Natural killer cell (primary cell): ENCODE data around the gene IQCK. TPM values are rescaled to one million over a fixed set of nuclear protein-coding genes. Genes with fewer than 3 reads are reported as not detected.

Experiments
- ATAC-seq, 3 donors: fragments of 150-1000 bp in 2 of 3; fragments of 200-7000 bp in 1 of 3; cut with Tn5 transposase; 1 replicate in 1 of 3; 2 replicates in 2 of 3; pipeline ENCODE4 v1.10.0; 2021; ENCODE audit warnings: mild to moderate bottlenecking in 2 of 3, moderate library complexity in 2 of 3
- DNase-seq, 2 donors: peaks; one replicate each; pipeline versions ENCODE4 v3.0.0 to v3.0.0-alpha.2; 2013 to 2021; ENCODE audit warnings: mixed read lengths in 1 of 2
- H3K27ac ChIP-seq: one replicate; pipeline ENCODE4 v1.5.1; 2013; ENCODE audit warnings: mild to moderate bottlenecking, low read length
- H3K27me3 ChIP-seq: one replicate; pipeline ENCODE4 v1.6.1; 2013; ENCODE audit warnings: low read length; ENCODE audit not compliant: control insufficient read depth, insufficient read depth
- H3K36me3 ChIP-seq: one replicate; pipeline ENCODE4 v1.6.1; 2013; ENCODE audit warnings: low read length; ENCODE audit not compliant: control insufficient read depth, insufficient read depth
- H3K4me1 ChIP-seq: one replicate; pipeline ENCODE4 v1.6.1; 2013; ENCODE audit warnings: low read length; ENCODE audit not compliant: control insufficient read depth, insufficient read depth
- H3K4me3 ChIP-seq: one replicate; pipeline ENCODE4 v1.5.1; 2013; ENCODE audit warnings: low read length
- H3K9me3 ChIP-seq: one replicate; pipeline ENCODE4 v1.6.1; 2013; ENCODE audit warnings: low read length; ENCODE audit not compliant: control insufficient read depth, insufficient read depth
- H3K27ac Mint-ChIP-seq, 2 donors: one replicate each; pipeline ENCODE4 v1.8.0; 2022; ENCODE audit warnings: mild to moderate bottlenecking in 2 of 2, mixed read lengths in 2 of 2, moderate library complexity in 1 of 2
- H3K27me3 Mint-ChIP-seq, 2 donors: one replicate each; pipeline ENCODE4 v1.8.0; 2022; ENCODE audit warnings: low read depth in 2 of 2, mixed read lengths in 2 of 2
- H3K36me3 Mint-ChIP-seq: one replicate; pipeline ENCODE4 v1.8.0; 2022; ENCODE audit warnings: mixed read lengths
- H3K4me1 Mint-ChIP-seq, 2 donors: one replicate each; pipeline ENCODE4 v1.8.0; 2022; ENCODE audit warnings: mixed read lengths in 2 of 2
- H3K4me3 Mint-ChIP-seq: one replicate; pipeline ENCODE4 v1.8.0; 2022; ENCODE audit warnings: mild to moderate bottlenecking, moderate library complexity, mixed read lengths
- H3K9me3 Mint-ChIP-seq, 2 donors: one replicate each; pipeline ENCODE4 v1.8.0; 2022; ENCODE audit warnings: mixed read lengths in 2 of 2
- CTCF ChIP-seq: fragments of 200-600 bp; IDR thresholded peaks from one replicate; pipeline ENCODE4 v1.8.0; 2022; ENCODE audit warnings: antibody characterized with exemption
- WGBS: methylation state at CpG from one replicate; pipeline ENCODE4 v1.1.7; 2013; ENCODE audit warnings: missing lambda C conversion rate; ENCODE audit not compliant: insufficient coverage; 5-methylcytosine and 5-hydroxymethylcytosine counted together
- intact Hi-C: fragments of 100-400 bp; cut with micrococcal nuclease; formaldehyde crosslinking; loops from one replicate; pipeline ENCODE4 v1.14.2; 2022
- total RNA-seq, 4 donors: library from RNA; stranded (reverse); fragments of 120-200 nt in 1 of 4; gene quantifications; one replicate each; pipeline versions ENCODE4 v1.2.3 to v1.2.4, GENCODE V29; 2013 to 2022

IQCK gene
- total RNA-seq, 3 donors from 2014 or later (not counting 1 experiment from before 2014, with no cell fraction given): 0.38 to 1.8 (median 0.68) TPM

GRCh38 chr16:19749571-19750080 is 31.6 kb downstream of the IQCK start:
- TF ChIP-seq CTCF: no peak
- Histone ChIP-seq H3K36me3 (no peaks in the 10 kb centered on the region), H3K27ac (no peak overlapping the region), H3K4me3 (no peak overlapping the region), H3K9me3 (no peaks in the 10 kb centered on the region), H3K27me3 (no peaks in the 10 kb centered on the region), H3K4me1 (no peaks in the 10 kb centered on the region)
- no peak overlapping the region for H3K4me3 Mint-ChIP-seq
- DNase-seq (no peak), ATAC-seq (no peak)
- no peak overlapping the region for H3K27ac Mint-ChIP-seq
- H3K4me1 Mint-ChIP-seq: no peaks in the 10 kb centered on the region
- intact Hi-C loops: no loop called here
- H3K27me3 Mint-ChIP-seq: peaks cover 0 to 4% of the 10 kb centered on the region in 2 donors
- no peaks in the 10 kb centered on the region for H3K36me3 Mint-ChIP-seq
- no peaks in the 10 kb centered on the region for H3K9me3 Mint-ChIP-seq
- WGBS: 93% methylated on average over 2 of the region's 4 CpGs

- no peak for TF ChIP-seq CTCF
- no peak overlapping the region for H3K4me3 ChIP-seq
- Mint-ChIP-seq H3K27ac (no peak overlapping the region), H3K9me3 (no peaks in the 10 kb centered on the region), H3K36me3 (no peaks in the 10 kb centered on the region), H3K4me3 (no peak overlapping the region), H3K27me3 (peaks cover 0 to 4% of the 10 kb centered on the region in 2 donors), H3K4me1 (no peaks in the 10 kb centered on the region)
- no peaks in the 10 kb centered on the region for H3K36me3 ChIP-seq
- WGBS: 91% methylated on average over 6 of the region's 6 CpGs
- intact Hi-C loops: no loop called here
- H3K27ac ChIP-seq: no peak overlapping the region
- no peaks in the 10 kb centered on the region for H3K4me1 ChIP-seq
- no peaks in the 10 kb centered on the region for H3K27me3 ChIP-seq
- no peaks in the 10 kb centered on the region for H3K9me3 ChIP-seq
- ATAC-seq (no peak), DNase-seq (no peak)
Measured at GRCh38 chr16:19751478-19752385, 33.7 kb downstream of the IQCK start.

GRCh38 chr16:19753815-19754643 is 36.0 kb downstream of the IQCK start:
- intact Hi-C loops: no loop called here
- Histone ChIP-seq H3K4me1 (no peaks in the 10 kb centered on the region), H3K4me3 (no peak overlapping the region), H3K27me3 (no peaks in the 10 kb centered on the region), H3K36me3 (no peaks in the 10 kb centered on the region), H3K9me3 (no peaks in the 10 kb centered on the region), H3K27ac (no peak overlapping the region)
- ATAC-seq (no peak), DNase-seq (no peak)
- no peaks in the 10 kb centered on the region for H3K4me1 Mint-ChIP-seq
- no peaks in the 10 kb centered on the region for H3K9me3 Mint-ChIP-seq
- peaks cover 3 to 9% of the 10 kb centered on the region in 2 donors for H3K27me3 Mint-ChIP-seq
- no peak overlapping the region for H3K4me3 Mint-ChIP-seq
- 80% methylated on average over 11 of the region's 12 CpGs for WGBS
- H3K36me3 Mint-ChIP-seq: no peaks in the 10 kb centered on the region
- no peak overlapping the region for H3K27ac Mint-ChIP-seq
- no peak for TF ChIP-seq CTCF
